ENCODE measurements around the gene CCDC121. TPM values are rescaled to one million over a fixed set of nuclear protein-coding genes. Genes with fewer than 3 reads are reported as not detected.

CCDC121 gene
- total RNA-seq (1 to 10 TPM; 2.2 to 3.6 TPM), polyA plus RNA-seq (1 to 10 TPM; 2.4 to 4.5 TPM)
- long read RNA-seq, donor 1, partial matches to known transcripts = 0 of 5 reads
- long read RNA-seq, donor 1, other reads (novel, unspliced or antisense) = 0 of 5 reads
- long read RNA-seq, donor 2, partial matches to known transcripts = 1 of 5 reads
- long read RNA-seq, donor 2, other reads (novel, unspliced or antisense) = 0 of 5 reads

- ATAC-seq (ENCODE audit: low FRiP score) (peak; percentile 97), DNase-seq (peak; percentile 96)
- no peaks in the 10 kb centered on the region for H3K36me3 ChIP-seq (ENCODE audit: control insufficient read depth in 1 of 2, insufficient read depth in 2 of 2, low read length in 1 of 2)
- peak within 1 kb of the TSS in 1 of 2 donors; percentile 38 for H3K27ac ChIP-seq (ENCODE audit: low read depth in 1 of 2, low read length in 2 of 2)
- 1% methylated on average over 42 to 44 of the region's 44 CpGs for WGBS, 2 donors
- peak within 1 kb of the TSS; percentile 58 to 64 for H3K4me3 ChIP-seq (ENCODE audit: low read length in 2 of 2)
- no peaks in the 10 kb centered on the region for H3K4me1 ChIP-seq (ENCODE audit: control insufficient read depth in 1 of 2, insufficient read depth in 2 of 2, low read length in 2 of 2)
- H3K9me3 ChIP-seq (ENCODE audit: control insufficient read depth, low read length) = no peaks in the 10 kb centered on the region
- intact Hi-C loops (cut with DNase I) = loop anchor here in 1 of 2 donors (10.0 kb wide), 1 partner anchor 134 kb away; the partner anchor contains the start of genes FNDC4 and GCKR
- no peaks in the 10 kb centered on the region for H3K27me3 ChIP-seq (ENCODE audit: control insufficient read depth in 1 of 2, insufficient read depth in 2 of 2, low read length in 1 of 2)
These were observed at the start of gene CCDC121, which contains the start of gene GPN1 for GRCh38 chr2:27628767-27629709. Gene CCDC121 (minus strand): TSS chr2:27629012. CDS start chr2:27627799, 1,213 bp downstream. Gene GPN1 (plus strand): TSS chr2:27629050. CDS start chr2:27629059, 9 bp downstream.

- WGBS, 2 donors = 65 to 69% methylated on average over 5 of the region's 5 CpGs
- no peak for ATAC-seq (ENCODE audit: low FRiP score)
- no peak overlapping the region for H3K4me3 ChIP-seq (ENCODE audit: low read length in 2 of 2)
- DNase-seq = no peak
- intact Hi-C loops (cut with DNase I) = no loop called here
- no peaks in the 10 kb centered on the region for H3K9me3 ChIP-seq (ENCODE audit: control insufficient read depth, low read length)
- H3K4me1 ChIP-seq (ENCODE audit: control insufficient read depth in 1 of 2, insufficient read depth in 2 of 2, low read length in 2 of 2) = no peaks in the 10 kb centered on the region
- no peak overlapping the region for H3K27ac ChIP-seq (ENCODE audit: low read depth in 1 of 2, low read length in 2 of 2)
- no peaks in the 10 kb centered on the region for H3K27me3 ChIP-seq (ENCODE audit: control insufficient read depth in 1 of 2, insufficient read depth in 2 of 2, low read length in 1 of 2)
- H3K36me3 ChIP-seq (ENCODE audit: control insufficient read depth in 1 of 2, insufficient read depth in 2 of 2, low read length in 1 of 2) = peaks cover 0 to 5% of the 10 kb centered on the region in 2 donors
These were observed 44.1 kb upstream of the CCDC121 start for GRCh38 chr2:27672723-27673486.

GRCh38 chr2:27671235-27671634, 42.4 kb upstream of the CCDC121 start:
- H3K36me3 ChIP-seq (ENCODE audit: control insufficient read depth in 1 of 2, insufficient read depth in 2 of 2, low read length in 1 of 2) = peaks cover 0 to 5% of the 10 kb centered on the region in 2 donors
- ATAC-seq (ENCODE audit: low FRiP score) = no peak
- no peaks in the 10 kb centered on the region for H3K27me3 ChIP-seq (ENCODE audit: control insufficient read depth in 1 of 2, insufficient read depth in 2 of 2, low read length in 1 of 2)
- H3K9me3 ChIP-seq (ENCODE audit: control insufficient read depth, low read length) = no peaks in the 10 kb centered on the region
- H3K27ac ChIP-seq (ENCODE audit: low read depth in 1 of 2, low read length in 2 of 2) = no peak overlapping the region
- DNase-seq = no peak
- intact Hi-C loops (cut with DNase I) = no loop called here
- no peaks in the 10 kb centered on the region for H3K4me1 ChIP-seq (ENCODE audit: control insufficient read depth in 1 of 2, insufficient read depth in 2 of 2, low read length in 2 of 2)
- 90 to 91% methylated on average over 4 of the region's 4 CpGs for WGBS, 2 donors
- no peak overlapping the region for H3K4me3 ChIP-seq (ENCODE audit: low read length in 2 of 2)

GRCh38 chr2:27667446-27667845, 38.6 kb upstream of the CCDC121 start:
- H3K4me3 ChIP-seq (ENCODE audit: low read length in 2 of 2) = no peak overlapping the region
- ATAC-seq (ENCODE audit: low FRiP score) (no peak), DNase-seq (no peak)
- no peaks in the 10 kb centered on the region for H3K36me3 ChIP-seq (ENCODE audit: control insufficient read depth in 1 of 2, insufficient read depth in 2 of 2, low read length in 1 of 2)
- H3K4me1 ChIP-seq (ENCODE audit: control insufficient read depth in 1 of 2, insufficient read depth in 2 of 2, low read length in 2 of 2) = peaks cover 0 to 3% of the 10 kb centered on the region in 2 donors
- no peaks in the 10 kb centered on the region for H3K27me3 ChIP-seq (ENCODE audit: control insufficient read depth in 1 of 2, insufficient read depth in 2 of 2, low read length in 1 of 2)
- intact Hi-C loops (cut with DNase I) = no loop called here
- no peaks in the 10 kb centered on the region for H3K9me3 ChIP-seq (ENCODE audit: control insufficient read depth, low read length)
- 82 to 87% methylated on average over 1 of the region's 1 CpG for WGBS, 2 donors
- H3K27ac ChIP-seq (ENCODE audit: low read depth in 1 of 2, low read length in 2 of 2) = no peak overlapping the region

- Histone ChIP-seq H3K27ac (ENCODE audit: low read depth in 1 of 2, low read length in 2 of 2) (no peak overlapping the region), H3K36me3 (ENCODE audit: control insufficient read depth in 1 of 2, insufficient read depth in 2 of 2, low read length in 1 of 2) (peaks cover 0 to 2% of the 10 kb centered on the region in 2 donors), H3K9me3 (ENCODE audit: control insufficient read depth, low read length) (no peaks in the 10 kb centered on the region), H3K4me1 (ENCODE audit: control insufficient read depth in 1 of 2, insufficient read depth in 2 of 2, low read length in 2 of 2) (peaks cover 0 to 3% of the 10 kb centered on the region in 2 donors), H3K4me3 (ENCODE audit: low read length in 2 of 2) (peak overlapping the region; percentile 73 to 79), H3K27me3 (ENCODE audit: control insufficient read depth in 1 of 2, insufficient read depth in 2 of 2, low read length in 1 of 2) (no peaks in the 10 kb centered on the region)
- ATAC-seq (ENCODE audit: low FRiP score) = no peak
- intact Hi-C loops (cut with DNase I) = no loop called here
- no peak for DNase-seq
- 80 to 83% methylated on average over 16 of the region's 16 CpGs for WGBS, 2 donors
These were observed 36.0 kb upstream of the CCDC121 start for GRCh38 chr2:27664622-27665363.

- peak overlapping the region; percentile 73 to 79 for H3K4me3 ChIP-seq (ENCODE audit: low read length in 2 of 2)
- no peaks in the 10 kb centered on the region for H3K27me3 ChIP-seq (ENCODE audit: control insufficient read depth in 1 of 2, insufficient read depth in 2 of 2, low read length in 1 of 2)
- 1 to 3% methylated on average over 28 of the region's 28 CpGs for WGBS, 2 donors
- DNase-seq = peak in 1 of 2 donors; percentile 52
- H3K27ac ChIP-seq (ENCODE audit: low read depth in 1 of 2, low read length in 2 of 2) = peak overlapping the region; percentile 58 to 96
- intact Hi-C loops (cut with DNase I) = no loop called here
- peaks cover 0 to 3% of the 10 kb centered on the region in 2 donors for H3K4me1 ChIP-seq (ENCODE audit: control insufficient read depth in 1 of 2, insufficient read depth in 2 of 2, low read length in 2 of 2)
- H3K9me3 ChIP-seq (ENCODE audit: control insufficient read depth, low read length) = no peaks in the 10 kb centered on the region
- peak; percentile 61 for ATAC-seq (ENCODE audit: low FRiP score)
- H3K36me3 ChIP-seq (ENCODE audit: control insufficient read depth in 1 of 2, insufficient read depth in 2 of 2, low read length in 1 of 2) = peaks cover 0 to 2% of the 10 kb centered on the region in 2 donors
These were observed 35.4 kb upstream of the CCDC121 start for GRCh38 chr2:27664154-27664574.

- intact Hi-C loops (cut with DNase I) = no loop called here
- ATAC-seq (ENCODE audit: low FRiP score) = peak; percentile 95
- peaks cover 0 to 3% of the 10 kb centered on the region in 2 donors for H3K4me1 ChIP-seq (ENCODE audit: control insufficient read depth in 1 of 2, insufficient read depth in 2 of 2, low read length in 2 of 2)
- H3K27me3 ChIP-seq (ENCODE audit: control insufficient read depth in 1 of 2, insufficient read depth in 2 of 2, low read length in 1 of 2) = no peaks in the 10 kb centered on the region
- peak; percentile 85 to 91 for DNase-seq
- H3K27ac ChIP-seq (ENCODE audit: low read depth in 1 of 2, low read length in 2 of 2) = peak within 1 kb of the TSS; percentile 63 to 96
- peaks cover 0 to 2% of the 10 kb centered on the region in 2 donors for H3K36me3 ChIP-seq (ENCODE audit: control insufficient read depth in 1 of 2, insufficient read depth in 2 of 2, low read length in 1 of 2)
- H3K9me3 ChIP-seq (ENCODE audit: control insufficient read depth, low read length) = no peaks in the 10 kb centered on the region
- 0% methylated on average over 56 of the region's 56 CpGs for WGBS, 2 donors
- peak within 1 kb of the TSS; percentile 73 to 79 for H3K4me3 ChIP-seq (ENCODE audit: low read length in 2 of 2)
These were observed 34.7 kb upstream of the CCDC121 start, which contains the start of the genes SLC4A1AP and SUPT7L for GRCh38 chr2:27663285-27664153. Gene SLC4A1AP (plus strand): TSS chr2:27663889. CDS start chr2:27663915, 26 bp downstream. Gene SUPT7L (minus strand): TSS chr2:27663614. CDS start chr2:27662192, 1,422 bp downstream.

All from aorta (tissue), 5 donors.